ENCODE data around the gene CDKN2A. TPM values are rescaled to one million over a fixed set of nuclear protein-coding genes. Genes with fewer than 3 reads are reported as not detected.

Gene CDKN2A
- total RNA-seq, 1 donor from 2014 or later: 21.2 TPM

- Mint-ChIP-seq H3K27ac (ENCODE audit: unreplicated experiment) (no peak overlapping the region), H3K36me3 (ENCODE audit: low read depth) (peaks cover 1% of the 10 kb centered on the region), H3K27me3 (ENCODE audit: low read depth) (no peaks in the 10 kb centered on the region), H3K4me3 (ENCODE audit: unreplicated experiment) (no peak overlapping the region), H3K4me1 (ENCODE audit: low read depth) (peaks cover 6% of the 10 kb centered on the region), H3K9me3 (ENCODE audit: low read depth) (no peaks in the 10 kb centered on the region)
- no peak for DNase-seq (ENCODE audit: low spot score)
- no peak for TF ChIP-seq CTCF (IDR thresholded peaks at IDR 0.05)
Observed at GRCh38 chr9:22031655-22032411, 37.6 kb upstream of the CDKN2A start.

GRCh38 chr9:22030101-22030598 is 36.0 kb upstream of the CDKN2A start:
- no peak for DNase-seq (ENCODE audit: low spot score)
- Mint-ChIP-seq H3K4me3 (ENCODE audit: unreplicated experiment) (no peak overlapping the region), H3K27ac (ENCODE audit: unreplicated experiment) (no peak overlapping the region), H3K4me1 (ENCODE audit: low read depth) (peaks cover 6% of the 10 kb centered on the region), H3K27me3 (ENCODE audit: low read depth) (no peaks in the 10 kb centered on the region), H3K36me3 (ENCODE audit: low read depth) (peaks cover 1% of the 10 kb centered on the region), H3K9me3 (ENCODE audit: low read depth) (no peaks in the 10 kb centered on the region)
- TF ChIP-seq CTCF (IDR thresholded peaks at IDR 0.05): no peak

GRCh38 chr9:22029231-22029630 is 35.0 kb upstream of the CDKN2A start:
- H3K36me3 Mint-ChIP-seq (ENCODE audit: low read depth): peaks cover 1% of the 10 kb centered on the region
- H3K4me1 Mint-ChIP-seq (ENCODE audit: low read depth): peaks cover 6% of the 10 kb centered on the region
- no peaks in the 10 kb centered on the region for H3K9me3 Mint-ChIP-seq (ENCODE audit: low read depth)
- H3K27me3 Mint-ChIP-seq (ENCODE audit: low read depth): no peaks in the 10 kb centered on the region
- no peak for DNase-seq (ENCODE audit: low spot score)
- no peak overlapping the region for H3K4me3 Mint-ChIP-seq (ENCODE audit: unreplicated experiment)
- no peak for TF ChIP-seq CTCF (IDR thresholded peaks at IDR 0.05)
- no peak overlapping the region for H3K27ac Mint-ChIP-seq (ENCODE audit: unreplicated experiment)

- no peak for TF ChIP-seq CTCF (IDR thresholded peaks at IDR 0.05)
- Mint-ChIP-seq H3K27me3 (ENCODE audit: low read depth) (no peaks in the 10 kb centered on the region), H3K9me3 (ENCODE audit: low read depth) (no peaks in the 10 kb centered on the region), H3K4me3 (ENCODE audit: unreplicated experiment) (no peak overlapping the region), H3K4me1 (ENCODE audit: low read depth) (peaks cover 6% of the 10 kb centered on the region), H3K36me3 (ENCODE audit: low read depth) (no peaks in the 10 kb centered on the region), H3K27ac (ENCODE audit: unreplicated experiment) (no peak overlapping the region)
- DNase-seq (ENCODE audit: low spot score): no peak
Observed at GRCh38 chr9:22028394-22028793, 34.2 kb upstream of the CDKN2A start.

GRCh38 chr9:22026696-22027095 is 32.5 kb upstream of the CDKN2A start:
- Mint-ChIP-seq H3K36me3 (ENCODE audit: low read depth) (peaks cover 6% of the 10 kb centered on the region), H3K4me1 (ENCODE audit: low read depth) (peaks cover 6% of the 10 kb centered on the region), H3K27me3 (ENCODE audit: low read depth) (no peaks in the 10 kb centered on the region), H3K27ac (ENCODE audit: unreplicated experiment) (no peak overlapping the region), H3K4me3 (ENCODE audit: unreplicated experiment) (no peak overlapping the region), H3K9me3 (ENCODE audit: low read depth) (peaks cover 12% of the 10 kb centered on the region)
- no peak for TF ChIP-seq CTCF (IDR thresholded peaks at IDR 0.05)
- no peak for DNase-seq (ENCODE audit: low spot score)
